GM18870 (cell line): ENCODE results near the gene SERINC1.

Source experiments
- ATAC-seq: cut with Tn5 transposase; IDR thresholded peaks from one replicate; pipeline ENCODE4 v1.9.1; 2021; ENCODE audit warnings: moderate library complexity; ENCODE audit not compliant: unreplicated experiment

SERINC1 gene

DNA sequence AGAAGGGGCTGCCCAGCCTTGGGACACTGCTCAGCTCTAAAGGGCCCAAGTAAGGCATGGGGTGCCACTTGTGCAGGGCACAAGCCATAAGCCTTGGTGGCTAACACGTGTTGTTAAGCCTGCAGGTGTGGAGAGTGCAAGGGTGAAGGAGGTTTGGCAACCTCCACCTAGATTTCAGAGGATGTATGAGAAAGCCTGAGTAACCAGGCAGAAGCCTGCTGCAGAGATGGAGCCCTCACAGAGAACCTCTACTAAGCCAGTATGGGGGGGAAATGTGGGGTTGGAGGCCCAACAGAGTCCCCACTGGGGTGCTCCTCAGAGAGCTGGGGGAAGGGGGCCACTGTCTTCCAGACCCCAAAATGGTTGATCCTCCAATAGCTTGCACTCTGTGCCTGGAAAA, 32.6 kb downstream of the SERINC1 start:
- no peak for ATAC-seq

- peak; percentile 84 for ATAC-seq
Measured at GRCh38 chr6:122432816-122433215, 38.8 kb downstream of the SERINC1 start.

DNA sequence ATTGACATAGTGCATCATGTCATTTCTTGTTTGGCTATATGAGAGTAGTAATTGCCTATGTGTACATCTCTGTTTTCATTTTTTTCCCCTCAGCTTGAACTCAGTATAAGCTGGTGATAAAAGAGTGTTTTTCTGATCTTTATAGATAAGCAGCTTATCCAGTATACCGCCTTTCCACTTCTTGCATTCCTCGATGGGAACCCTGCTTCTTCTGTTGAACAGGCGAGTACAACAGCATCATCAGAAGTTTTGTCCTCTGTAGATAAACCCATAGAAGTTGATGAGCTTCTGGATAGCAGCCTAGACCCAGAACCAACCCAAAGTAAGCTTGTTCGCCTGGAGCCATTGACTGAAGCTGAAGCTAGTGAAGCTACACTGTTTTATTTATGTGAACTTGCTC, 39.8 kb downstream of the SERINC1 start:
- no peak for ATAC-seq

- ATAC-seq, result no peak
Measured at GRCh38 chr6:122429323-122429722, 42.3 kb downstream of the SERINC1 start.

DNA sequence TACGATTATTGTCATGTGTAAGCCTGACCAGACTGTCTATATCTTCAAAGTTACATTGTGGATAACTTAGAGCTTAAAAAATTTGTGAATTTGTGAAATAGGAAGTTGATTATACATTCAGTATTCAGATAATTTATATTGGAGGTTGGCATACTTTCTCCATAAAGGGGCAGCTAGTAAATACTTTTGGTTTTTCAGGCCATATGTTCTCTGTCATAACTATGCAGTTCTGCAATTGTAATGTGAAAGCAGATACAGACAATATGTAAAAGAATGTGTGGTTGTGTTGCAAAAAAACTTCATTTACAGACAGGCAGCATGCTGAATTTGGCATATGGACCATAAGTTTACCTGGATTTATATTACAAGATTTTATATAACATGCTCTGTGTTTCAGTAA, 42.8 kb downstream of the SERINC1 start:
- no peak for ATAC-seq

DNA sequence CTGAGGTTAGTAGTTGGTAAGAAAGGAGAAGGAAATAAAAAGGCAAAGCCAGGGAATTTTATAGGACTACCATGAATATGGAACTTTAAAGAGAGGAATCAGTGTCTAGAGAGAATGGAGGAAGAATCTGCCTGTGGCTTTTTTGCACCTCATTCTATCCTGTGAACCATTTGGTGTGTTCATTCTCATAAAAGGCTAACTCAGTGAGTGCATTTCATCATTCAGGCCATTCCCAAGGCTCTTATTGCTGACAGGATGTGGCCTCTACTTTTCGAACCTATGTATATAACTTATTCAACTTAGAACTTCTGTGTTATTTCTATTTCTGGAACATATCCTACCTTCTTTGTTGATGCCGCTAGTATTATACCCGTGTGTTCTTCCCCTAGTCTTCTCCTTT, 45.0 kb downstream of the SERINC1 start:
- ATAC-seq, result no peak

DNA sequence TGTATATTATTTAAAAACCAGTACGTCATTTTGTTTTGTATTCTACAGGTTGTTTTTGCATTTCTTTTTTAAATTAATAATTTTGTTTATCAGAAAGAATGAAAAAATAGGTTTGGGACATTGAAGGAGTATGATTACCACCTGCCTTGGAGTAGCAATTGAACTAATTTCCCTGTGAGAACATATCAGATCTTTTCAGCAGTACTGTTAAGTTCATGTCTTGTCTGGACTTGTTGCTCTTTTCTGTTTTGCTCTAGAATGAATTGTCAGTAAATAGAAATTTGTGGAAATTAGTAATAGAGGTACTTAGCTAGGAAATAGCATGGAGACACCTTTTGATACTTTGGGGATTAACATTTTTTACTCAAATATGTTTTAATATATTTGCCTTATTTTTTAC, 47.9 kb downstream of the SERINC1 start:
- no peak for ATAC-seq

DNA sequence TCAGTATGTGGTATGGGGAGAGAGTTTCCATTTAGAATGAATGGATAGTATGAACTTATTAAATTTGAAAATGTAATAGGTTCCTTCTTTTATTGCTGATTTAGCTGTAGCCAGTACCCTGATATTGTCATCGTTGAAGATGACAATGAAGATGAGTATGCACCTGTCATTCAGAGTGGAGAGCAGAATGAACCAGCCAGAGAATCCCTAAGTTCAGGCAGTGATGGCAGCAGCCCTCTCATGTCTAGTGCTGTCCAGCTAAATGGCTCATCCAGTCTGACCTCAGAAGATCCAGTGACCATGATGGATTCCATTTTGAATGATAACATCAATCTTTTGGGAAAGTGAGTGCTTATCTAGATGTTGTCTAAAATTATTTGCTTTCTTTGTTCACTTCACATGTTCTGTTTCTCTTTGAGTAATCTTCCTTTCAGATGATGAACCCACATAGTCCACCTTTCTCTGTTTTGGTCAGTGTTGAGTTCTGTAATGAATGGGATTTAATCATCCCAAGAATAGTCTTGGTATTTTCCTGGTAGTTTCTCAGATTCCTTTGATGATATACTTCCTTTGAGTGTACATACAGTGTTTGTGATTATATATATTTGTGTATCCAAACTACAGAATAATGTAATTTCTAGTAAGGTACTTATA, 48.9 kb downstream of the SERINC1 start:
- ATAC-seq, result peak; percentile 97

- no peak for ATAC-seq
Measured at GRCh38 chr6:122422003-122422402, 49.6 kb downstream of the SERINC1 start.

- ATAC-seq, result no peak
Measured at GRCh38 chr6:122416825-122417224, 54.8 kb downstream of the SERINC1 start.

GRCh38 chr6:122412001-122412400, 59.6 kb downstream of the SERINC1 start:
- ATAC-seq, result no peak

DNA sequence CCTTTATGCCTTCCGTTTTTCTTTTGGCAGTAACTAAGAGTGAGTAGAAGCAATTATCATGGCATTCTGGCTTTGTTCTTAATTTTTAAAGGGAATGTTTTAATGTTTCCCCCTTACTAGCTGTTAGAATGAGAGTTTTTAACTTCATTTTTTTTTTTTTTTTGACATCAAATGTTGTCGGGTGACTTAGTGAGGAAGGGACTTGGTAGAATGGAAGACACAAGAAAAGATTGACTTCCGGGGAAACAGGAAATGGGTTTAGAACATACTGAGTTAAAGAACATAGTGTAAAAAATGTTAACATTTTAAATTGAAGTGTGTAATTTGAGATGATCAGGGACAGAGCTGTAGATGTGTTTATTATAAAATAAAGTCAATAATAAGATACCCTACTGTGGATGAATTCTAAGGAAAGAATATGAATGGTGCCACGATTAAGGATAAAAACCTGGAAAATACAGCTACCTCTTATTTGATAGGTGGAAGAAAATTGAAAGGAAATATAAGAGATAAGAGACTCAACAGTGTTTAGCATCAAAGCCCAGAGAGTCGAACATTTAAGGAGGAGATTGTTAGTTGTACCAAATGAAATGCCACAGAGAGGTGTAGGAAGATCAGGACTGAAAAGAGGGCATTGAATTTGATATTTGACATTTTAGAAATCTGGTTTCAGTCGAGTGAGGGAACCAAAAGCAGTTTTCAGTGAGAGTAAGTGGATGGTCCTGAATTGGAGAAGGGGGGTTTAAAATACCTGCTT, 62.7 kb downstream of the SERINC1 start:
- ATAC-seq, result no peak

- no peak for ATAC-seq
Measured at GRCh38 chr6:122408240-122408639, 63.4 kb downstream of the SERINC1 start.

- ATAC-seq, result no peak
Measured at GRCh38 chr6:122407712-122408111, 63.9 kb downstream of the SERINC1 start.

GRCh38 chr6:122406187-122406586, 65.4 kb downstream of the SERINC1 start:
- no peak for ATAC-seq

- no peak for ATAC-seq
Measured at GRCh38 chr6:122405417-122405816, 66.2 kb downstream of the SERINC1 start.

GRCh38 chr6:122404444-122404843, 67.2 kb downstream of the SERINC1 start:
- ATAC-seq, result no peak

DNA sequence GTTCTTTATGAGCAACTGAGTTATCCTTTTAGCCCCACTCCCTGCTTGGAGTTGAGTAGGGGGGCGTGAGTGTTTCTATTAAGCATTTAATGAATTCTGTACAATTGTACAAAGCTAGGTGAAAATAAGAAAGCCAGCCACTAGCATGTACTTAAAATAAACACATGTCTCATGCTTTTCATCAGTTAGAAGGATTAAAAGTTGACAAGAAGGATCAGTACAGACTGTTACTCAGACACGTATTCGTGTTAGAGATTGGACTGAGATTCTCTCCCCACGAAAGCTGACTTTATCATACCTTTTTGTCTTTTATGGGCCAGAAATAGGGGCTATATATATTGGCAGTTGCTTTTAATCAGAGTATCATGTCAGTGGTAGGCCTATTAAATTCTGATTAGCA, 70.5 kb downstream of the SERINC1 start:
- no peak for ATAC-seq

DNA sequence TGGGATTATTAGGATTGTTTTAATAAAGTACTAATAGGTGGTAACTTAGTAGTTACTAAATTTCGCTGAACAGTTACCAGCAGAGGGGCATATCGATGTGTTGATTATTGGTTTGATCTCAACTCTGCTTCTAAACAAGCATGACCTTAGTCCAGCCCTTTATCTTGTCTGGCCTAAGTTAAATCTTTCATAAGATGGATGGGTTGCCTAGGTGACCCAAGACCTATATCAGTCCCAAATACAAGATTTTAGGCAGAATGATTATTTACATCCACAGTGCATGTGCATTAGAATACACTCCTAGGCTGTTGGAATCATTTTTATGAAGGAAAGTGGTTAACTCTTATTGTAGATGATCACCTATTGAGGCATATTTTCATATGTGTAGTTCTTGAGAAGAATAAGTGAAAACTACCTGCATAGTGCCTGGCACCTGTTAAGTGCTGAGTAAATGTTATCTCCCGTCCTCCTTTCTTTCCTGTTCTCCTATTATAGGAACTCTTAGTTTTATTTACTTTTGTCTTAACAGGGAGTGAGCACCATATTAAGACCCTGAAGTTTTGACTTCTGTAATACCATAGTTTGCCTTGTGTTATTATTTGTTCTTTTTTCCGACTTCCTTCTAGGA, 71.0 kb downstream of the SERINC1 start:
- ATAC-seq, result no peak

DNA sequence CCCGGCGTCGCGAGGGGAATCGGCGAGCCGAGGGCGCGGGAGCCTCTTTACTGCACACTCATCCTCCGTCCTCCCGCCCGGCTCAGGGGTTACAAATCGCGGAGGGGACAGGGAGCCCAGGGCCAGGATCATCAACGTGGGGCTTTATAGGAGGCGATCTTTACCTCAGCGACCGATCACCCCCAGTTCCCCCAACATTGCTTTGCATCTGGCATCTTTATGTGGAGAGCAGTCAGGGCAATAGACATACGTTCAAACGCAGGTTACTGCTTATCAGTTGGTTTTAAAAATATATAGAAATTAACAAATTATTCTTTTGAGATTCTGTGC, 71.5 kb downstream of the SERINC1 start:
- no peak for ATAC-seq

DNA sequence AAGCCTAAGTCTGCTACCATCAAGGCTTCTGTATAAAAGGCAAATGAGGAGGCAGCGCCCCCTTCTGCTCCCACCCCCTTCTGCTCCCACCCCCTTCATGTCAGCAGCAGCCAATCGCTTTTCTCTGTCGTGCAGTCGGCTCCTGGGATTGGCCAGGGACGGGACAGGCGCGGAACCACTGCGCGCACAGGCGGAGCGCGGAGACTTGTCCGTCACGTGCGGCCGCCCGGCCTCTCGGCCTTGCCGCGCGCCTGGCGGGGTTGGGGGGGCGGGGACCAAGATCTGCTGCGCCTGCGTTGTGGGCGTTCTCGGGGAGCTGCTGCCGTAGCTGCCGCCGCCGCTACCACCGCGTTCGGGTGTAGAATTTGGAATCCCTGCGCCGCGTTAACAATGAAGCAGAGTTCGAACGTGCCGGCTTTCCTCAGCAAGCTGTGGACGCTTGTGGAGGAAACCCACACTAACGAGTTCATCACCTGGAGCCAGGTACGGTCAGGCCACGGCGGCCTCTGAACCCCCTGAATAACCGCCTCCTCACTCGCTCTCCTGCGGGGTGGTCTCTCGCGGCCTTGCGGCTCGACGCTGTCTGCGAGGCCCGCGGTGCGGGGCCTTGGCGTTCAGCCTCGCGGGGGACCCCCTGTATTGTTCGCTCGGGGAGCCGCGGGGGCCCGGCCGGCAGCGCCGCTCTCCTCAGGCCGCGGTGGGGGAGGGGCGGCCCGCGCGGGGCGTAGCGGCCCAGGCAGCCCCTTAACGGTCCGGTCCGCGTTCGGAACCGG, 72.1 kb downstream of the SERINC1 start, which contains the start of gene HSF2:
TSS of gene HSF2 (plus strand) at position 305 of the 773 bp plus-strand sequence. CDS start at position 391, 86 bp downstream.
- peak; percentile 91 for ATAC-seq

DNA sequence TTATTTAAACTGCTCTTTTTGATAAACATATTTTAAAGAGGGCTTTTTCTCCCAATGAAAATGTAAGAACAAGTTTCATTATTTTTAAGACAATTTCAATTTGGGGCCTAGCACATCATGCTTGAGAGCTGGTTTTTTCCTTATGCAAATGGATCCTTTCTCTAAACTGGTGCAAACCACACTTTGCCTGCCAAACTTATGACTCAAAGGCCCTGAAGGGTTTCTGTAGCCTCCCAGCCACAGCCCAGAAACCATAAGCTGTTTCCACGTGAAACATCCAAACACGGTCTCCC, 72.6 kb downstream of the SERINC1 start:
- no peak for ATAC-seq
